ENCODE results near the gene KRTAP9-7.

KRTAP9-7 gene

DNA sequence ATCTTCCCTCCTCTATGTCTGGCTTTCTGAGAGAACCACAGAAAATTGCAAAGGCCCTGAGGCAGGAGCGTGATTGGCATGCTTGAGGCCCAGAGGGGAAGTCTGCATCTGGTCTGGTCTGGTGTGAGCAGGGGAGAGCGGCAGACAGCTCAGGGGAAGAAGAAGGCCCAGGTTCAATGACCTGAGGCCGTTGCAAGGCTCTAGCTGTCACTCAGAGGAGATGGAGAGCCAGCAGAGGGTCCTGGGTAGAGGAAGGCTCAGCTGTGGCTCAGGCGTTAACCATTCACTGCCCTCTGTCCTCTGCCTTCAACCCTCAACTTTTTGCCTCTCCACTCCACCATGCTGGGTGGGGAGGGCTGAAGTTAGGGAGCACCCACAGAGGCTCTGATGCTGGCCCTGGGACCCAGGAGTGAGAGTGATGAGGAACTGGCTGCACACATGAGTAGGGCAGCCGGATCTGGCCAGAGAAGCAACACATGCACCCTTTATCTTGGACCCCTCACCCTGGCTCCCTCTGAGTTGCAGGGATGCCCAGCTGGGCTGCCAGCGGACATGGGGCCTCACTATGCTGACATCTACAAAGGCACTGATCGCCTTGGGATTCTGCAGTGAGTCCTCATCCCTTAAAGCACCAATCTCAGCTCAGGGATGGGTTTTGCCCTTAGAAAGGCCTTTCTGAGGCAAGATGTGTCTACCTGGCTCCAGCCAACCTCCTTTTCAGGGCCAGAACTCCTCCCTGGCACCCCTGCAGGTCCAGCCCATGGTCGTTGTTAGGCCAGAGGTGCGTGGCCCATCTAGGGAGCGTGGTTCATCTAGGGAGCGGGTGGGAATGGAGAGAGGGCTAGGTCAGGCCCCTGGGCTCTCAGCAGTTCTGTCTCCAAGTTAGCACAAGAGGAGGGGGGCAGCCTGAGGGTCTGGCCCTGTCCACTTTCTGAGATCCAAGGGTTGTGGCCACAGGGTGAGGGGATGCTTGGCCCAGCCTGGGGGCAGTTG is 47.7 kb downstream of the KRTAP9-7 start:
- DNase-seq = no peak

DNA sequence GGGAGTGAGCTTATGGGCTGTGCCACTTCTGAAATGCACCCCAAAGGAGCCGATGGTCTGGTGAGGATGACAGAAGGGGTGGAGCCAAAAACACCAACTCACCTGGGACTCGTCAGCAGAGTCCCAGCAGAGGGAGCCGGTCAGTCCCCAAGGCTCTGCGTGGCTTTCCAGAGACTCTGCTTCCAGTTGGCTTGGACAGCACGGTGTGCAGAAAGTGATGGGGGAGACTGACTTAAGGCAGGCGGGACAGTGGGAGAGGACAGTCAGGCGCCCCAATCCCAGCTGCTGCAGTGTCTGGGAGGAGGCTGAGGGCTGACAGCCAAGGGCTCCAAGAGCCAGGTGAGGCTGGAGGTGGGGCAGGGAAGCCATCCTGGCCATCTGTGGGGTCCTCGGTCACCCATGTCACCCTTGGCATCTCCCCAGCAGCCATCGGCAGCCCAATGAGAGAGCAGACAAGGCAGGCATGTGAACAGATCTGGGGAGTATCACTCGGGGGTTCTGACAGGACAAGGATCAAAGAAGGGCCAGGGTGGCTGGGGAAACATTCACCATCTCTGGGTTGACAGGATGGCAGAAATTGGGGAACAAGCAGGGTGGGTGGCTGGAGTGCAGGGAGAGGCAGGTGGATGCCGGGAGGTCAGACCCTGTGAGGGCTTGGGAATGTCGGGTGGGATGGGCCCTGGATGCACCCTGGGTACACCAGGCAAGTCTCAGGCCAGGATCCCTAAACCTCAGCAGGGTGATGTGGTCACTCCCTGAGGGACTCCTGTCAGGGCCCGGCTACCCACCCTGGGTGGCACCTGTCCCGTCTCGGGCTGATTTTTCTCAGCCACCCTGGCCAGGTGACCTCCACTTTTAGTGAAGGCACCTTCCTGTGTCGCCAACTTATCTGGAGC is 48.9 kb downstream of the KRTAP9-7 start:
- DNase-seq = no peak

DNA sequence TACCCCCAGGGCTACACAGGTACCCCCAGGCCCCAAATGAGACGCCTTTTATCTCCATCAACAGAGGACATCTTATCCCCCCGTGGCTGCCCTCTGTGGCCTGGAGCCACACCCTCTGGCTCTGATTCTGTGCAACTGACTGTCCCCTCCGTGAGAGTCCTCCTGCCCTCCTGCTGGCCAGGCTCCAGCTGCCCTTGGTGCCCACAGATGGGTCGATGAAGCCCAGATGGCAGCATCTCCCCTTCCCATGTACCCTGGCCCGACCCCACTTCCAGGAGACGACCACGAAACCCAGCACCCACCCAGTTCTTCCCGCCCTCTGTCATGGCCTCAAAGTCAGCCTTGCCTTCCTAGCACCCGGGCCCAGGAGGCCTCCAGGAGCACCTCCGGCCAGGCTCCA is 49.6 kb downstream of the KRTAP9-7 start:
- no peak for DNase-seq

DNA sequence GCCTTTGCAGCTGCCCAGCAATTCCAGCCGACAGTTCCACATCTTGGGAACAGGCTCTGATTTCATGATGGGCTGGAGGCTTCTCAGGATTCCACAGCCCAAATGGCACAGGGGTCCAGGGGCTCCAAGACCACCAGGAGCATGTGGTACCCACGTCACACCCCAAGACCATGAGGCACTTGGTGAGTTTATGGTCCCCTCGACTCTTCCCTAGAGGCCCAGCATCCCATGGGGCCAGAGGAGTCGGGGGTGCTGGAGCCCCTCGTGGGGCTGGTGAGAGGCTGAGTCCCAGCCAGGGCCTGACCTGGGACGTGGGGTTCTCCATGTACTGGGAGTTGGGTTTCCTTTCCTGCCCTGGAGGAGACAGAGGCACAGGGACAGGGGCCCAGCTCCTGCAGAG is 50.1 kb downstream of the KRTAP9-7 start:
- DNase-seq = no peak
